NCI-H1694 treated with DMSO at 0.1 percent for 48 hours (cell line): ENCODE data around the gene IFT43.

Experiments
- DNase-seq: peaks from one replicate; lab custom pipeline; 2025; lab: John Stamatoyannopoulos, UW

IFT43 gene

DNA sequence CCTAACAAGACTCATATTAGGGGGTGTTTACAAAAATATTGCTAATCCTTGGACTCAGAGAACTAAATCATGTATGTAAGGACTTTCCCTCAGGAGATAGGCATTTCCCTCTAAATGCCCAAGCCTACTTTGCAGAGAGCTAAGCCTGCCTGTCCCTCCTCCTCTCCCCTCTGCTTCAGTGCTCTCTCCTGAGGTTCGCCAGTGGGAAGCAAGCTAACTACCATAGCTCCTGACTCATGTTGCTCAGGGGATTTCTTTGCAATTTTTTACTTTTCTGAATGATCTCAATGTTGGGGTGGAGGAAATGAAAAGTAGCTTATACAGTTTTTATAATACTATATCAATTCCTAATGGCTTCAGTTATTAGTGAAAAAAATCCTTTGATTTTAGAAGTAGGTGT is 29.6 kb downstream of the IFT43 start:
- no peak for DNase-seq

DNA sequence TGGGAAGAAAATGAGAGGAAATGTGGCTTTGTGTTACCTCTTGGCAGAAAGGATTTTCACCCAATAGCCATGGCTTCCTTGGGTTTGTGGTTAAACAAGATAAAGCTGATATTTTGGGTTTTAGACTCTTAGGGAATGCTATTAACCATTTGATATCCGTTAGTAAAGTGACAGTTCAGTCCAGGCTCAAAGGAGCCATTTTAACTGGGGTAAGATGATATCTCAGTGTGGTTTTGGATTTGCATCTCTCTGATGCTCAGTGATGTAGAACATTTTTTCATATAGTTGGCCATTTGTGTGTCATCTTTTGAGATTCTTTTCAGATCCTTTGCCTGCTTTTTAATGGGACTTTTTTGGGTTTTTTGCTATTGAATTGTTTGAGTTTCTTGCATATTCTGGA is 30.1 kb downstream of the IFT43 start:
- DNase-seq, result no peak

DNA sequence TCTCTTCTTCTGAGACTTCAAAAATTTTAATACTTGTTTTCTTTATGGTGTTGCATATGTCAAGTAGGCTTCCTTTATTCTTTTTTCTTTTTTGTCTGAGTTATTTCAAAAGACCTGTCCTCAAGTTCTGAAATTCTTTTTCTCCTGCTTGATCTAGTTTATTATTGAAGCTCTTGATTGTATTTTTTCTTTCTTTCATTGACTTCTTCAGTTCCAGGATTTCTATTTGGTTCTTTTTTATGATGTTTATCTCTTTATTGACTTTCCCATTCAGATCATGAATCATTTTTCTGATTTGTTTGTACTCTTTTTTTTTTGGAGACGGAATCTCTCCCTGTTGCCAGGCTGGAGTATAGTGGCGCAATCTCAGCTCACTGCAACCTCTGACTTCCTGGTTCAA is 34.1 kb downstream of the IFT43 start:
- DNase-seq, result no peak

DNA sequence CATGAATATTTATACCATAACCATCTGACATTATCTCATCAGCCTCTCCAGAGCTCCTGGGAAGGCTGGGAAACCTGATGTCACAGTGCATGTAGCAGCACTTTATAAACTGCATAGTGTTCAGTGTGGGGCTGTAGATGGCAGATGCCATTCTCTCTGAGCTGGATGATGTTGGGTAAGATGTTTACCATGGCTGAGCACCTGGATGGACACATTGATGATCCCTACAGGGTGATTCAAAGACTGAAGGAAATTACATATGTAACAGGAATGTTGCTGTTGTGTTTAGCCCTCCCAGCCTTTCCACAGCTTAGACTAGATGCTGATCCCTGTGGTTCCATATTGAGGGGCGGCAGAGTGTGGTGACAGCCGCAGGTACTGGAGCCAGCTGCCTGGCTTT is 37.4 kb downstream of the IFT43 start:
- no peak for DNase-seq

DNA sequence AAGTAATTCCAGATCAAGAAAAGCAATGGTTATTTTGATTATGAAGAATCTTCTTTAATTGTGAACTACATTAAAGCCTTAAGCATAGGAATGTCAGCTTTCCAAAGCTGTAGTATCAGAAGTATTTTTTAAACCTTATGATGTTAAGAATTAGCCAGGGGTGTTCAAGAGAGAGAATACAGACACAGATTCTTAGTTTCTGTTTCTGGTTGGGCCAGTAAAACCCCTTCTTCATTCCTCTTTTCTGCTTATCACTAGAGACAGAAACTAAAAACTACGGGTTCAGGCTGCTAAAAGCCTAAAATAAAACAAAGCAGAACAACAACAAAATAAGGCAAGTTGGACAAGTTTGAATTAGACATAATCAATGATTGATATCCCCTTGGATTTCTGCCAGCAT is 38.2 kb downstream of the IFT43 start:
- DNase-seq, result no peak

DNA sequence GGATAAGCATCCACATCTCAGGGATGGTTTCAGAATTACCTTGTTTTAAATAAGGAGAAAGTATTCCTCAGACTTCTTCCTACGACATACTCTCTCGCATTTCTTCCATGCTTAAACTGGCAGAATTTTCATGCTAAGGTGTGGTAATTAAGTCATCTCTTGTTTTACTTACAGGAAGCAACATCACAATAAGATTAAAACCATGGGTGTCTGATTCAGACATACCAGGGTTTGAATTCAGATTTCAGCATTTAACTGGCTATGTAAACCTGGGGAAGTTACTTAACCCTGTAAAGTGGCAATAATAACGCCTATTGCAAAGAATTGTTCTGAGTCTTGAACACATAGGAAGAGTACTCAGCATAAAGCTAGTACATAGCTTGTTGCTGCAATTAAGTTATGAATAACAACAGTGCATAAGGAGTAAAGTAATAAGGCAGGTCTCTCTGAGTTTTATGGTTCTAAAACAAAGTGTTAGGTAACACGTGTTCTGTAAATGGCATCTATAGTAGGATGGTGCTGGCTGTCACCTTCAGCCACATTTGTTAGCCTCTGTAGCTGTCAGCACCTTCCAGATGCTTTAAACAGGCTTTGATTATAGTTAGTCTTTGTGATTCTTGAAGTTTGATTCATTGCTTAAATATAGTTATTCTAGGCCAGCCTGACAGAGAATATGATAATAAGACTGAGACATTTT is 38.8 kb downstream of the IFT43 start:
- DNase-seq, result no peak

DNA sequence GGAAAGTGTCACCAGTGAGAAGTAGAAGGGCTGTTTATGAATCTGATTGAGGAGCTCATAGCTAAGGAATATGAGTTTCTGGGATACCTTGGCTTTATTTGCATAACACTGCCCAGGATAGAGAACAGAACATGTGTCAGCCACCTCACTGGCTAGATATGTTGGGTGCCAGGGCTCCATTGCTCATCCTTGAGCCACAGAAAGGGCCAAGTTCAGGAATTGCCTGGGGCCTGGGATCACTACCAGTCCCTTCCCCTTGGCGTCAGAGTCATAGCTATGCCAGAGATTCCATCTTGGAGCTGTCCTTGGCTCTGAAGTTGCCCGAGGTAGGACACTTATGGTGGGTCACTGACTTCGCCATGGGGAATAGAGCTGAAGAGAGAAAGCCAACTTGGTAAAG is 49.0 kb downstream of the IFT43 start:
- DNase-seq, result no peak

DNA sequence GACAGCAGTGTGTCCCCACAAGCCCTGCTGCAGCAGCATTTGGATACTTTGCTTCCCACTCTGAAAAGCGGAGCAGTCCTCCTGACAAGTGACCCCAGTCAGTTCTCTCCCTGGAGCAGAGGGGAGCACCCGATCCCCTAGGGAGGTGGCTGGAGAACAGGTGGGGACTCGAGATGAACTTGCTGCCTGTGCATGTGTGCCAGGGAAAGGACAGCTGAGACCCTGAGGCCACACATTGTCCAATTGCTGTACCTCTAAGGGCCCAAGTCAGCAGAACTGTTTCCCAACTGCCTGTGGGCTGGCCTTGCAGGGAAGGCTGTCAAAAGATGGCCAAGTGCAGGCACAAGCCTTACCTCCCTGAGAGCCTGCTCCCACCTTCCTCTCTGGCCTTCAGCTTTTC is 55.1 kb downstream of the IFT43 start:
- no peak for DNase-seq

DNA sequence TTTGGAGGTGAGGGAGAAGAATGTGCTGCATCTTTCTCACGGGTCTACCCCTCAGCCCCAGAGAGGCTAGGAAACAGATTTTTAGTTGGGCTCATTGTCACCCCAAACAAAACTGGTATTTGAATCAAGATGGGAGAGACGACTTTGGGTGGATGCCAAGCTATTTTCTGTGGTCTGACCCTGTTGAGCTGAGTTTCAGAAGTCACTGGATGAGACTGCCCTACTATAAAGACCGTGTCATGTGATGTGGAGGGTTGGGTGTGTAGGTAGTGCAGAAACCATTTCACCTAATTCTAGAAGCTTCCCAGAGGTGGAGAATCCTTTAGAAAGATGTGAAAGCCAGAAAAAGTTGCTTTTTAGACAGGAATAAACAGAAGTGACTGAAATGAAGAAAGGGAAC is 60.2 kb downstream of the IFT43 start:
- DNase-seq, result no peak

DNA sequence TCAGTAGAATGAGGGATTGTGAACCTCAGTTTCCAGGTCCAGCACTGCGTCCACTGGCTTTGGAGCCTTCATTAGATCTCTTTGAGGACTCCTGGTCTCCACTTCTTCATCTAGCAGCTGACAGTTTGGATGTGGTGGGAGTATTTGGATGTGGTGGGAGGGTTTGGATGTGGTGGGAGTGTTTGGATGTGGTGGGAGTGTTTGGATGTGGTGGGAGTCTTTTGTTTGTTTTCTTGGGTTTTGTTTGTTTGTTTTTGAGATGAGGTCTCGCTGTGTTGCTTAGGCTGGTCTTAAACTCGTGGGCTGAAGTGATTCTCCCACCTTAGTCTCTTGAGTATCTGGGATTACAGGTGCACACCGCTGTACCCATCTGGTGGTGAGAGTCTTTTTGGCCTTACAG is 64.7 kb downstream of the IFT43 start:
- no peak for DNase-seq

DNA sequence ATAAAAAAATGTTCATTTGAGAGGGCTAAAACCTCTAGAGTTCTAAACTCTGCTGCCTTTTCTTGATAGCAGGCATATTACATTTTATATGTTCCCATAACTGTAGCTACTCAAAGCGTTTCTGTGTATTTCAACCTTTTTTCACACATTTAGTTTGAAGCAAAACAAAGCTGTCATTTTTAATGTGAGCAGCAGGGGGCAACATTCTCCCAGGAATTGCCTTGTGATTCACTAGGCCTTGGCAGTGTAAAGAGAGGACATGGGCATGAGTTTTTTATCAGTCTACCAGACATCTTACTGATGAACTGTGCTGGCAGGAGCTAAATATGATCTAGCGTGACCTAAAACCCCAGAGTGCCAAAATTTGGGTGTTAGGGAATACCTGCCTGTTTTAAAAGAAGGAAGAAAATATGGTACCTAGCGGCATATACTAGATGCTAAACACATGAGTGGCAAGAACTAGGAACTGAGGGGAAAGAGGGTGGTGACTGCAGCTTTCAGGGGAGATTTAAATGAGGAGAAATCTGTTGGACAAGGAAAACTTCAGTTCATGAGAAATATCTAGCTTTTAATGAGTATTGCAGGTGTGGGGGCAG is 65.3 kb downstream of the IFT43 start:
- peak; percentile 95 for DNase-seq

DNA sequence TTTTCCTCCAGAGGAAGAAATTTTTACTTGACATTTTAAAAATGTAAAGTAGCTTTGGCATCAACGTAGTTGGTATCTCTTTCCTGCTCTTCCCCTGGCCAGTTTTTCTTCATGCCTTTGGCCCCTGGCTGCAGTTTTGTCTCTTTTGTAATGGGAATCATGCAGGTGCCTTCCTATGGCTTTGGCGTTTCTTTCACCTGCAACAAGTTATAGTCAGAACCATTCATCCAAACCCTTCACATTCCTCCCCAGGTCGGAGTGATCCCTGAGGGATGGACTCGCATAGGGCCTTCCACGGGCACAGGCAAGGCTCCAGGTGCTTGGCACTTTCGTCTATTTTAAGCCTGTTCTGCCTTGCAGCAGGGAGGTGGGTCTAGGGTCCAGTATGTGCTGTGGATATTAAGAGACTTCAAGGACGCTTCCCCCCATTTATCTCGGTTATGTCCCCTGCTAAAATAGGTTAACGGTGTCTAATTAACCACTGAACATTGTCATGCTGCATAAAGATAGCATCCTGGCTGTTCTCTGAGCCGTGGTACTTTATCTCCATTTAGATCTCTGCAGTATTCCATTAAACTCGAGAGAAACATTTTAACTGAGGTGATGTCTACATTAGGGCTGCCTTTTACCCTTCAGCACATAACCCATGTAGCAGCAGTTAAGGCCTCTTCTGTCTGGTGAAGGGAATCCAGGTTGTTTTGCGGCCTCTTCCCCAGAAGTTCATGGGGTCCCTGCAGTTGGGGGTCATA is 66.3 kb downstream of the IFT43 start:
- no peak for DNase-seq

DNA sequence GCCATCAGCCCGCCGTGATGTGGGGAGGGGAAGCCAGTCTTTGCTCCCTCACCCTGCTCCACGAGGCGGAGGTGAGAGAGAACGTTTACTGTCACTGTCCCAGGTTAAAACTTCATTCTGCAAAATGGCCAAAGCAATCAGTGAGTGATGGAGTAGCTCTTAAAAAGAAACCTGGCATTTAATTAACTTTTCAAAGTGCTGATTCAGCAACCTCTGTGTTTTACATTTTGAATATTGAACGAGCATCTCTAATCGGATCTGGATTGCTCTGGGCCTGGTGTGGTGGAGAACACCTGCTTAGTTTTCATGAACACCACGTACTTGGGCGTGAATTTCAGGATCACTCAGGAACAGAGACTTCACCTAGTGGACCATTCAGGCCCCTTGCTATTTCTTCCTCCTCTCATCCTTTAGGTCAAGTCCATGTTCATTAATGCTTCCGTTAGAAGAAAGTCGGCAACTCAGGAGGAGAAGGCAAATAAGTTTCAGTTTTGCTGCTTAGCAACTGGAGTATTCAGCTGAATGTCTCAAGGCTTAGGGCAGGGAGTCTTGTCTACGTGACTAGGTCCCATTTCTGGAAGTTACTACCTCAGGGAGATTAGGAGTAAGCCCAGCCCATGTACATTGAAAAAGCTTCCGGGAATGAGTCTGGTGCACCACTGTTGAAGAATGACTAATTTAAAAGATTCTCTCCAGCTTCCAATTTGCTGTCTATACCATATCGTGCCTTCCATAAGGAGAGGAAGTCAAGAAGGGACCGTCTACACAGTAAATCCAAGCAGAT is 68.2 kb downstream of the IFT43 start:
- no peak for DNase-seq

DNA sequence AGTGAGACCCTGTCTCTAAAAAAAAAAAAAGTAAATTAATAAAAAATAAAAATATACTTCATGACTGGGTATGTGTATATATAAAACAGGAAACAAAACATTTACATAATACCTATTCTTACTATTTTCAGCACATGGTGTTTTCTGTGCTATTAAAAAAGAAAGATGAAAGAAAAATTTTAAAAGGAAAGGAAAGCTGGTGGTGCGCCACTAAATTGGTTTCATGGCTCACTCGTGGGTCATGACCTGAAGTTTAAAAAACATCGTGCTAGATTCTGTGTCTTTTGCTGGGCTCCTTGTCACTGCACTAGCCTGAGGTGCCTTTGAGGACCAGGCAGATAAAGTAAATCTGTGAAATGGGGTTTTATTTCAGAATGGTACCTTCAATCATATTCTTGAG is 69.8 kb downstream of the IFT43 start:
- DNase-seq, result no peak

DNA sequence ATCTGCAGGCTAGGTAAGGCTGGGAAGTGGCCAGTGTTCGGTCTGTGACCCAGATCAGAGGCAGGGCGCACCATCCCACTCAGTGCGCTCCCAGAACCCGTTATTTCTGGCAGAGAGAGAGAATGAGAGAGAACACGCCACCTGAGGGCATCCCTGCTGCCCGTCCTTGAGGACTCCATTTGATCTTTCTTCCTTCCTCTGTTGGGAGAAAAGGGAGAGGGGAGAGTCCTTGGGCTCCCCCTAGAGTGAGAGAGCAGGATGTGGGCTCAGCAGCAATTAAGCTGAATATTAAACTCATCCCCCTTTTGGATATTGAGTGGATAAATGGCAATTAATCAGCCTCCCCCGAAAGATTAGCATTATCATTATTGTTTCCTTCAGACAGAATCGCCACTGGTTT is 70.6 kb downstream of the IFT43 start:
- peak; percentile 31 for DNase-seq

DNA sequence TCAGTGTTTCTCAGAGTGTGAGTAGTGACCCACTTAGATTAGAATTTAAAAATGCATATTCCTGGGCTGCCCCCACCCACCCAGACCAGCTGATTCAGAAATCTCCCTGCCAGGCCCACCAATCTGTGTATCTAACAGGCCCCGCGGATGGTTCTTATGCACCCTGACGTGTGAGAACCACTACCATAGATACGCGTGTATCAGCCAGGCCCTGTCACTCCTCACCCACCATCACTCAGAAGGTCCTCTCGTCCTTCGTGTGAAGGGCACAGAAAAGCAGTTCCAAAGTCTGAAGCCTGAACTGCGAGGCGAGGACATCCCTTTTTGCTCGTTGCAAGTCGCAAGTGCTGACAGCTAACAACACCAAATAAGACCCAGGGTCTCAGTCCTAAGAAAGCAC is 72.4 kb downstream of the IFT43 start:
- DNase-seq, result no peak

DNA sequence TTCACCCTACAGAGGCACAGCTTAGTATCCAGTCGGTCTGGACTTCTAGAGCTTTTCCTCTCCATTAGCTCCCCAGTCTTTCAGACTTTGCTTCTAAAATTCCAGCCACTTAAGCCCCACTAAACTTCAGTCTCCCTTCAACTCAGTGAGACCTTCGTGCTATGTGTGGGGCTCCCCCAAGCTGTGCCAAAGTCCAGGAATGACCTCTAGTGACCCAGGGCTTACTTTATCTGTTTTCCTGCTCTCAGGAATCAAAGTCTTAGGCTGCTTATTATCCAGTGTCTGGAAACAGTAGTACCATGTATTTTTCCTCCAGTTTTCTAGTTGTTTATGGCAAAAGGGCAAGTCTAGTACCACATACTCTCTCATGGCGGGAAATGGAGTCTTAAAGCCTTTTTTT is 77.8 kb downstream of the IFT43 start:
- no peak for DNase-seq

DNA sequence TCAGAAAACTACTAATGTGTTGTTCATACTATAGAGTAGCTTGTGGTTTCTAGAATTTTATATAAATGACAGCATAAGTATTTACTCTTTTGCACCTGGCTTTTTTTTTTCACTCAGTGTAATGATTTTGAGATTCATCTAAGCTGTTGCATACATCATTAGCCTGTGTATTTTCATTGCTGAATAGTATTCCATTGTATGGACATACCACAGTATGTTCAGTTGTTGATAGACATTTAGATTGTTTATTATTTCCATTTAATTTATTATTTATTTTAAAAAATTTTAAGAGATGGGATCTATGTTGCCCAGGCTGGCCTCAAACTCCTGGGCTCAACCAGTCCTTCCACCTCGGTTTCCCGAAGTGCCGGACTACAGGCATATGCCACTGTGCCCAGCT is 80.0 kb downstream of the IFT43 start:
- DNase-seq, result no peak

DNA sequence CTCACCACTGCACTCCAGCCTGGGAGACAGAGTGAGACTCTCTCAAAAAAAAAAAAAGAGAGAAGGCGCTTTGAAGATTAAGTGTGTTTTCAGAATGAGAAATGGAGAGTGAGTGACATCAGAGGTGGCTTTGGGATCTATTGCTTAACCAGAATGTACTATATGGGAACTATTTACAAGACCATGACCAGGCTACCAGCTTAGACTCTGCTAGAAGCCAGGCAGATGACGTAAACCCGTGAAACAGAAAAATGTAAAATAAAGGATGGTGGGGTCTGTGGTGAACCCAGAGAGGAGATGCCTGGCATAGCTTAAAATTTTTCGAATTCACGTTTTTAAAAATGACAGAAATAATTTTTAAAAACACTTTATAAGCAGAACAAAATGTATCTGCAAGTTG is 82.0 kb downstream of the IFT43 start:
- DNase-seq, result no peak

DNA sequence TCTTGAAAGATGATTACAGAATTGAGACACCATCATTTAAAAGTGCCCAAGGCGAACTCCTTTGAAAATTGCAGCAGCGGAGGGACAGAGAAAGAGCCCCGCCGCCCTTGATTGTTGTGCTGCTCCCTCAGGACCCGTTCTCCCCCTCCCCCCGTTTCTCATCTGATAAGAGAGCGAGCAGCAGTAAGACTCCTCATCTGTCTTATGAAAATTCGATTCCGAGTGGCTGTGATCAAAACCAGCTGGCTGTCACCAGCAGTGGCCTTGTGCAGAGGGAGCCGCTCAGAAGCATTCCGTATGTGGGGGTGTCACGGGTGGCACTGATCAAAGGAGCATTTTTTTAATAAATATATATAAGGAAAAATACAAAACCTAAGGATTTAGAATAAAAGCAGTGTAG is 88.2 kb downstream of the IFT43 start:
- DNase-seq, result no peak

DNA sequence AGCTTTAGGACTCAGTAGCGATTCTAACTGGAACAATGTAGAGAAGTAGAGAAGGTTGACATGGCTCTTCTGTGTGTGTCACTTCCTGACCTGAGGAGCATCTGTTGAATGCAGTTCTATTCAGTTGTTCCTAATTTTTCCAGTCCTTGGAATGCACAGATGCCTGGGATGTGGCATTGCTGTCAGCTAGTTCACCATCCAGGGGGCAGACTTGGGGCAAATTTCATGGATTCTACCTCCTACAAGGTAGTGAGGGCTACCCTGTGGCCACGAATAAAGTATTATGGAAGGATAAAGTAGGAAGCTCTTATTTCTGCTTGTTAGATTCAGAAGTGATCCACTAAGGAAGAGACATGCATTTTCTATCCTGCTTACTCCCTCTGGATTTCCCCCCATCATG is 91.8 kb downstream of the IFT43 start:
- no peak for DNase-seq

DNA sequence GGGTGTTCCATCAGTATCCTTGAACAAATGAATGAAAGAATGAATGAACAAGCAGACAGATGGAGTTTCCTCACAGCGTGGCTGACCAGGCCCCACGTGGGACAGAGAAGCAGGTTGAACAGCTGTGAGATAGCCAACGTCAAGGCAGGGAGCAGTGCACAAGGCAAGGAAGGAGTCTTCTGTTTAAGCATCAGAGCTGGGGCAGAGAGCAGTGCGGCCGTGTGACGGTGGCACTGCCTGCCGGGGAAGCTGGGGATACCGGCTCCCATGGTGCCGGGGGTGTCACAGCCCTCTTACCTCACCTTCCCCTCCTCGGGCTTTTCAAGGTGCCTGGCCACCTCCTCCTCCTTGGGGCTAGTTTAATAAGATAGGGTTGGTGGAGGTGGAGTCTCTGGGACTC is 92.9 kb downstream of the IFT43 start:
- no peak for DNase-seq

DNA sequence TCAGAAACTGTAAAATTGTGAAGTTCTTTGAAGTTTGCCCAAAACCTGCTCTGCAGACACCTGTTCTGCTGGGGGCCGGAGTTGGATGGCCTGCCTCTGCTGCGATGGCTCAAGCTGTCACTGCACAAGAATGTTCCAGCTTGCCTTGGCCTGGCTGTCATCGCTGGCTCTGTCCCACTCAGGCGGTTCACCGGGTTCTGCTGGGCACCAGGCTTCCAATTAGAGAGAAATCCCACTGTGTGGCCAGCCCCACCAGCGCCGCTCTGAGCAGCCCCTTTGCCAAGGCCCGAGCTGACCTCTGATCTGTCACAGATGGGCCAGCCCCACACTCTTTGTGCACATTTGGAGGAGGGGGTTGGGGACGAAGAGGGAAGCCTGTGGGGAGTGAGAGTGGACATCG is 94.5 kb downstream of the IFT43 start:
- DNase-seq, result no peak
